ENCODE data around the gene HSPA1A.

- TF ChIP-seq CTCF (IDR thresholded peaks at IDR 0.05) (no peak), POLR2A (IDR thresholded peaks at IDR 0.05) (no peak)
Measured at GRCh38 chr6:31770860-31771259, 44.5 kb upstream of the HSPA1A start.

All from prostate gland (tissue), 2 donors.